ENCODE data around the gene LIPT2.
"Not testable (repeated sequence)": the region's sequence is repeated elsewhere in the genome, so short reads cannot be mapped to it uniquely, and the experiment has no call there.

The LIPT2 gene

GRCh38 chr11:74492974-74493790 is at the start of gene LIPT2:
TSS of gene LIPT2 (minus strand) at chr11:74493724. CDS start at chr11:74493703, 21 bp downstream.
- DNase-seq = peak; percentile 90

- DNase-seq = no peak
Measured at GRCh38 chr11:74541466-74541865, 47.9 kb upstream of the LIPT2 start.

- DNase-seq = no peak
Measured at GRCh38 chr11:74540270-74540669, 46.7 kb upstream of the LIPT2 start.

- no peak for DNase-seq
Measured at GRCh38 chr11:74538680-74539079, 45.2 kb upstream of the LIPT2 start.

- DNase-seq = no peak
Measured at GRCh38 chr11:74535371-74536160, 42.0 kb upstream of the LIPT2 start.

- not testable (repeated sequence) for DNase-seq
Measured at GRCh38 chr11:74534946-74535275, 41.4 kb upstream of the LIPT2 start.

- no peak for DNase-seq
Measured at GRCh38 chr11:74534216-74534945, 40.9 kb upstream of the LIPT2 start.

GRCh38 chr11:74533421-74533820 is 39.9 kb upstream of the LIPT2 start:
- DNase-seq = no peak

GRCh38 chr11:74532501-74533246 is 39.1 kb upstream of the LIPT2 start:
- no peak for DNase-seq

GRCh38 chr11:74524978-74525377 is 31.5 kb upstream of the LIPT2 start:
- DNase-seq = no peak

- no peak for DNase-seq
Measured at GRCh38 chr11:74524501-74524900, 31.0 kb upstream of the LIPT2 start.

- DNase-seq = no peak
Measured at GRCh38 chr11:74522776-74523175, 29.3 kb upstream of the LIPT2 start.

- DNase-seq = no peak
Measured at GRCh38 chr11:74521666-74522252, 28.2 kb upstream of the LIPT2 start.

- DNase-seq = no peak
Measured at GRCh38 chr11:74520927-74521665, 27.6 kb upstream of the LIPT2 start.

GRCh38 chr11:74520316-74520715 is 26.8 kb upstream of the LIPT2 start:
- no peak for DNase-seq

GRCh38 chr11:74519710-74520109 is 26.2 kb upstream of the LIPT2 start:
- no peak for DNase-seq

GRCh38 chr11:74517592-74517991 is 24.1 kb upstream of the LIPT2 start:
- not testable (repeated sequence) for DNase-seq

- DNase-seq = no peak
Measured at GRCh38 chr11:74507582-74507981, 14.1 kb upstream of the LIPT2 start.

GRCh38 chr11:74506823-74507222 is 13.3 kb upstream of the LIPT2 start:
- no peak for DNase-seq

GRCh38 chr11:74505911-74506310 is 12.4 kb upstream of the LIPT2 start:
- no peak for DNase-seq

GRCh38 chr11:74504100-74504691 is 10.7 kb upstream of the LIPT2 start:
- DNase-seq = no peak
